Spleen (tissue), 11 donors: ENCODE data around the gene ANO4. TPM values are rescaled to one million over a fixed set of nuclear protein-coding genes. Genes with fewer than 3 reads are reported as not detected.
A peak's percentile ranks its signal among the peaks of the same experiment; 100 is the strongest.

ENCODE experiments used
- DNase-seq: peaks from one replicate; pipeline ENCODE4 v3.0.0-alpha.2; 2020
- H3K27ac ChIP-seq, 8 donors: fragments of 200-600 bp; sonication (generic) in 7 of 8; 1 replicate in 4 of 8; 2 replicates in 4 of 8; pipeline versions ENCODE4 v1.5.0 to v1.8.0; 2016 to 2021; ENCODE audit warnings: inconsistent platforms in 4 of 8, mild to moderate bottlenecking in 4 of 8, moderate library complexity in 1 of 8
- H3K27me3 ChIP-seq, 7 donors: fragments of 200-600 bp; sonication (generic) in 6 of 7; replicated peaks in 1 of 7; 1 replicate in 4 of 7; 2 replicates in 3 of 7; pipeline versions ENCODE4 v1.5.0 to v1.8.0; 2016 to 2021; ENCODE audit warnings: inconsistent platforms in 3 of 7, mild to moderate bottlenecking in 1 of 7
- H3K36me3 ChIP-seq, 6 donors: fragments of 200-600 bp; sonication (generic) in 5 of 6; 1 replicate in 4 of 6; 2 replicates in 2 of 6; pipeline versions ENCODE4 v1.5.0 to v1.8.0; 2016 to 2021; ENCODE audit warnings: inconsistent platforms in 2 of 6
- H3K4me1 ChIP-seq, 6 donors: fragments of 200-600 bp; sonication (generic) in 5 of 6; 1 replicate in 3 of 6; 2 replicates in 3 of 6; pipeline versions ENCODE4 v1.5.0 to v1.8.0; 2016 to 2021; ENCODE audit warnings: inconsistent platforms in 3 of 6
- H3K4me3 ChIP-seq, 8 donors: fragments of 200-600 bp; sonication (generic) in 7 of 8; 1 replicate in 4 of 8; 2 replicates in 4 of 8; pipeline versions ENCODE4 v1.5.0 to v1.8.0; 2016 to 2021; ENCODE audit warnings: inconsistent platforms in 4 of 8, mild to moderate bottlenecking in 4 of 8, moderate library complexity in 2 of 8
- H3K9me3 ChIP-seq, 8 donors: fragments of 200-600 bp; sonication (generic) in 7 of 8; 1 replicate in 4 of 8; 2 replicates in 4 of 8; pipeline versions ENCODE4 v1.5.0 to v1.8.0; 2016 to 2021; ENCODE audit warnings: inconsistent platforms in 4 of 8
- POLR2A ChIP-seq, 3 donors: fragments of 450-650 bp; IDR thresholded peaks; one replicate each; pipeline ENCODE4 v1.5.1; 2017; ENCODE audit warnings: antibody characterized with exemption in 3 of 3, mild to moderate bottlenecking in 1 of 3
- POLR2AphosphoS5 ChIP-seq, 3 donors: sonication (generic); formaldehyde crosslinking; IDR thresholded peaks; one replicate each; pipeline ENCODE4 v1.5.1; 2017; ENCODE audit warnings: antibody characterized with exemption in 3 of 3
- WGBS, 5 donors: extraction: QIAGEN DNeasy Blood & Tissue Kit in 3 of 5; methylation state at CpG; one replicate each; pipeline versions ENCODE4 v1.1.5 to v1.1.7; 2013 to 2018; 5-methylcytosine and 5-hydroxymethylcytosine counted together
- intact Hi-C: fragments of 100-400 bp; cut with DNase I; formaldehyde crosslinking; loops from one replicate; pipeline ENCODE4 v1.15.0; 2023; ENCODE audit warnings: low total_unique reads
- polyA plus RNA-seq, 3 donors: library from polyadenylated mRNA; stranded (reverse); fragments of 200-250 nt; gene quantifications; one replicate each; pipeline ENCODE4 v1.2.1, GENCODE V29; 2013
- total RNA-seq, 7 donors: library from RNA; depleted of rRNA in 3 of 7; stranded (reverse); fragments of >200 nt in 3 of 7; fragmentation: NEBNext Ultra II Directional in 4 of 7; extraction: Animal tissue kit (Norgen Biotek cat#: 25700) in 4 of 7; gene quantifications; one replicate each; pipeline versions ENCODE4 v1.1.0 to v1.2.1, GENCODE V29; 2016 to 2021
- TF ChIP-seq, protein P1 (sequence below), 11 experiments: fragments of 200-600 bp in 7 of 11; fragments of 450-650 bp in 4 of 11; sonication (generic) in 4 of 11; IDR thresholded peaks in 8 of 11; conservative IDR thresholded peaks in 3 of 11; 1 replicate in 7 of 11; 2 replicates in 4 of 11; pipeline versions ENCODE4 v1.4.0 to v1.8.0; 2016 to 2021; ENCODE audit warnings: antibody characterized with exemption in 11 of 11, inconsistent platforms in 4 of 11, mild to moderate bottlenecking in 1 of 11
- donor health status: healthy with polysubstance abuse.
- donor health status: DM: no; HTN: no; CAD: no; lungs with moderate emphysema.
- donor health status: DM: no; HTN: no; CAD: no.
- donor health status: Bipolar disorder and iron deficiency.
- donor health status: healthy.
- donor health status: DM: no; HTN: no; CAD: no.
- donor health status: DM: yes; HTN: yes; CAD: no.

The ANO4 gene
- total and polyA plus RNA-seq, 10 donors, result 0.42 TPM; not detected in 9

DNA sequence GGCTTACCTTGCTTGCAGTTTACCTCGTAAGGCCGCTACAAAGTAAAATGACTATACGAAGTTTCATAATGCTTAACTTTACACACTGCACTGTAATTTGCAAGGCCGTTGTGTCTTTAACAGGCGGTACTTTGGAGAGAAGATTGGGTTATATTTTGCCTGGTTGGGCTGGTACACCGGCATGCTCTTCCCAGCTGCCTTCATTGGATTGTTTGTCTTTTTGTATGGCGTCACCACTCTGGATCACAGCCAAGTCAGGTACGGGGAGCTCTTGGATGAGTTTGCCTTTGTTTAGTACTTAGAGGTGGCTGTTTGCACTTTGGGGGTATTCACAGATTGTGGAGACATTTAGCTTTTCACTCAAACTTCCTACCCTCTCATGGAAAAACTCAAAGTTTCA, 247.6 kb downstream of the ANO4 start:
- Histone ChIP-seq H3K4me3 (no peak overlapping the region), H3K27me3 (no peaks in the 10 kb centered on the region), H3K4me1 (no peaks in the 10 kb centered on the region), H3K9me3 (no peaks in the 10 kb centered on the region), H3K36me3 (no peaks in the 10 kb centered on the region), H3K27ac (no peak overlapping the region)
- DNase-seq, result no peak
- 90 to 95% (median 92%) methylated on average over 8 of the region's 8 CpGs for WGBS, 5 donors
- no peak for TF ChIP-seq POLR2A (IDR thresholded peaks at IDR 0.05)
- TF ChIP-seq, protein P1, sequence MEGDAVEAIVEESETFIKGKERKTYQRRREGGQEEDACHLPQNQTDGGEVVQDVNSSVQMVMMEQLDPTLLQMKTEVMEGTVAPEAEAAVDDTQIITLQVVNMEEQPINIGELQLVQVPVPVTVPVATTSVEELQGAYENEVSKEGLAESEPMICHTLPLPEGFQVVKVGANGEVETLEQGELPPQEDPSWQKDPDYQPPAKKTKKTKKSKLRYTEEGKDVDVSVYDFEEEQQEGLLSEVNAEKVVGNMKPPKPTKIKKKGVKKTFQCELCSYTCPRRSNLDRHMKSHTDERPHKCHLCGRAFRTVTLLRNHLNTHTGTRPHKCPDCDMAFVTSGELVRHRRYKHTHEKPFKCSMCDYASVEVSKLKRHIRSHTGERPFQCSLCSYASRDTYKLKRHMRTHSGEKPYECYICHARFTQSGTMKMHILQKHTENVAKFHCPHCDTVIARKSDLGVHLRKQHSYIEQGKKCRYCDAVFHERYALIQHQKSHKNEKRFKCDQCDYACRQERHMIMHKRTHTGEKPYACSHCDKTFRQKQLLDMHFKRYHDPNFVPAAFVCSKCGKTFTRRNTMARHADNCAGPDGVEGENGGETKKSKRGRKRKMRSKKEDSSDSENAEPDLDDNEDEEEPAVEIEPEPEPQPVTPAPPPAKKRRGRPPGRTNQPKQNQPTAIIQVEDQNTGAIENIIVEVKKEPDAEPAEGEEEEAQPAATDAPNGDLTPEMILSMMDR (IDR thresholded peaks at IDR 0.05 in 8 of 11, conservative IDR thresholded peaks at IDR 0.05 in 3 of 11), result no peak
- no peak for TF ChIP-seq POLR2AphosphoS5 (IDR thresholded peaks at IDR 0.05)
- intact Hi-C loops, result no loop called here

DNA sequence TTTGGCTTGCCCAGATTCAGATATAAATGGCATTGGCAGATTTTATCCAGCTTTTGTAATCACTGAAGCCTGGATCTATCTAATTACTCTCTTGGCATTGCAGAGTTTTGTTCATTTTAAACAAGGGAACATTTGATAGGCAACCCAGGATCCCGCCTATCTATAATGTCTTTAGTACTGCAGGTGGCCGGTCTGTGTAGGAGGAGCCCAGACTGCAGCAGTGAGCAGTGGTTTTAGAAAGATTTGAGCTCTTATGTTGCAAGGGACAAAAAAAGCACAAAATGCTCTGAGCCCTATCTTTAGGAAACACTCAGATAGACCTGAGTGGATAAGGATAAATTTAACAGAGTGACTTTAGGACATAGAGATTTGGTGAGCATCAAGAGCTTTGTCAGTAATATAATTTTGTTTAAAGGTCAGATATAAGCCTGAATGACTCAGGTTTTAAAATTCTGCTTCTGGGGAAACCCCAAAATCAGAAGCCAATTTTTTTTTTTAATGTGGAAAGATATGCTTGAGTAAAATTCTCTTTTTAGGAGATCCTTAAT, 250.0 kb downstream of the ANO4 start:
- Histone ChIP-seq H3K36me3 (no peaks in the 10 kb centered on the region), H3K4me3 (no peak overlapping the region), H3K4me1 (no peaks in the 10 kb centered on the region), H3K27me3 (no peaks in the 10 kb centered on the region), H3K9me3 (no peaks in the 10 kb centered on the region), H3K27ac (no peak overlapping the region)
- intact Hi-C loops, result no loop called here
- no peak for DNase-seq
- 63 to 77% (median 76%) methylated on average over 2 of the region's 2 CpGs for WGBS, 5 donors
- TF ChIP-seq POLR2AphosphoS5 (IDR thresholded peaks at IDR 0.05), result no peak
- TF ChIP-seq, protein P1 (IDR thresholded peaks at IDR 0.05 in 8 of 11, conservative IDR thresholded peaks at IDR 0.05 in 3 of 11), result no peak
- TF ChIP-seq POLR2A (IDR thresholded peaks at IDR 0.05), result no peak

DNA sequence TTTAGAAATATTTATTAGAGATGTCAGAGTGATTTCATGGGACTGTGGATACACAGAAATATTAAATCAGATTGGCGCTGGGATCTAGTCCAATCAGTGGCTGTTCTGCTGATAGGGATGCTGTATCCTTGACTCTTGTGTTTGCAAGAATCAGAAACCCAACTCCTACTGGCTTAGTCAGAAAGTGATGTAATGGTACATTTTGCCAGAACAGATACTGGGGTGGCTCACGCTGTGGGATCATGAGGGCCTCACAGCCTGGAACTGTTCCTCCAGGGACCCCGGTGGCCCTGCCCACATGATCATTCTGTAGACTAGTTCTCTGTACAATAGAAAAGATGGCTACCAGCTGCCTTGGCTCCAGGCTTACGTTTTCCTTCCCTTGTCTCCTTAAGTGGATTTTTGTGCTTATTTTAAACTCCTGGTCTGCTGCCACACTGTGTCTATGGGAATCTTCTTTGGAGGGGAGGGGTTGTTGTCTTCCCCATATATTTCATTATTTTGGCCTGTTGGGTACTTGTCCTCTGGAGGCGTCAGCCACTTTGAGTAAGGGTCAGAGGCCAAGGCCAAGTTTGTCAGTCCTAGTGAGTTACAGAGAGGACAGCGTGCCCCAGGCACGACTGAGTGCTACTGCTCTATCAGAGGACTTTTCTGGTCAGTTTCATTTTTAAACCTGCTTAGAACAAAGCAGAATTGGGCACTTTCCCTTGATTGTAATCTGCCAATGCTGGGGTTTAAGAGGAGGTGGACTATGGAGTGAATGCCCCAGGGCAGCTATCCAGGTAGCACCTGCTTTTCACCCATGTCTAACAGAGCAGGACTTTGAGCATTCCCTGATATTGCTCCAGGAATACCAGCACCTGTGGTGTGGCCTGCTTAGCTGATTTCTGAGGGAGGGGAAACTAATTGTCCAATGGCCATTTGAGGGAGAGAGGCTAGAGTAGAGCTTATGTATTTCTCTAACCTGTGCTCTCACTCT, 251.2 kb downstream of the ANO4 start:
- H3K4me1 ChIP-seq, result no peaks in the 10 kb centered on the region
- DNase-seq, result no peak
- peak in 1 of 3 donors; percentile 8 for TF ChIP-seq POLR2AphosphoS5 (IDR thresholded peaks at IDR 0.05)
- TF ChIP-seq, protein P1 (IDR thresholded peaks at IDR 0.05 in 8 of 11, conservative IDR thresholded peaks at IDR 0.05 in 3 of 11), result no peak
- H3K9me3 ChIP-seq, result no peaks in the 10 kb centered on the region
- intact Hi-C loops, result no loop called here
- H3K27me3 ChIP-seq, result no peaks in the 10 kb centered on the region
- no peak overlapping the region for H3K4me3 ChIP-seq
- no peak overlapping the region for H3K27ac ChIP-seq
- no peaks in the 10 kb centered on the region for H3K36me3 ChIP-seq
- 64 to 75% (median 67%) methylated on average over 7 of the region's 7 CpGs for WGBS, 5 donors

DNA sequence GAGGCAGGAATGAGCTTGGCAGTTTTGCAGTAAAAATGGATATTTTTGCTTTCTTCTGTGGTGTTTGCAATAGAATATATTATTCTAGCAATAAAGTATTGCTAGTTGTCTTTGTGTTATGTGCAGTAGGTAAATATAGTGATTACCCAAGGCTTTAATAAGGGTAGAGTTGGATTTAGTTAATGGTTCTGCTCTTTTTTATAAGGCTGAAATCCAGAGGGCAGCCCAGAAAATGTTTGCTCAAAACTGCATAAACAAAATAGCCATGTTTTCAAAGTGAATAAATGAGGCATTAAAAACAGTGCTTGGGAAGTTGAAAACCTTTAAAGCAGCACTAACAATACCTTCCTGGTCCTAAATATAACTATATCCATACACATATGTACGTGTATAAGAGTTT, 253.1 kb downstream of the ANO4 start:
- DNase-seq, result no peak
- WGBS, 5 donors, result 70 to 82% (median 73%) methylated on average over 1 of the region's 1 CpG

More for the DNA sequence above, 253.1 kb downstream of the ANO4 start:
- no peak overlapping the region for H3K27ac ChIP-seq
- no peak overlapping the region for H3K4me3 ChIP-seq
- TF ChIP-seq, protein P1 (IDR thresholded peaks at IDR 0.05 in 8 of 11, conservative IDR thresholded peaks at IDR 0.05 in 3 of 11), result no peak
- TF ChIP-seq POLR2AphosphoS5 (IDR thresholded peaks at IDR 0.05) (no peak), POLR2A (IDR thresholded peaks at IDR 0.05) (no peak)
- no peaks in the 10 kb centered on the region for H3K4me1 ChIP-seq
- intact Hi-C loops, result no loop called here
- H3K9me3 ChIP-seq, result no peaks in the 10 kb centered on the region
- H3K27me3 ChIP-seq, result no peaks in the 10 kb centered on the region
- H3K36me3 ChIP-seq, result no peaks in the 10 kb centered on the region
